Stimulated activated naive CD8-positive, alpha-beta T cell treated with anti-CD3 and anti-CD28 coated beads, Interleukin-15, amount 100 ng/mL, for 72 hours (primary cell): ENCODE results near the gene CDH22.

Experiments
- ATAC-seq: fragments of 150-1000 bp; cut with Tn5 transposase; 2 replicates; pipeline ENCODE4 v1.10.0; 2021; ENCODE audit warnings: mild to moderate bottlenecking, moderate library complexity
- DNase-seq, 2 donors: peaks; one replicate each; pipeline ENCODE4 v3.0.0; 2021 to 2022
- H3K27ac Mint-ChIP-seq, 2 donors: one replicate each; pipeline ENCODE4 v1.8.0; 2022; ENCODE audit warnings: mild to moderate bottlenecking in 2 of 2, mixed read lengths in 2 of 2, moderate library complexity in 2 of 2
- H3K27me3 Mint-ChIP-seq: one replicate; pipeline ENCODE4 v1.8.0; 2022; ENCODE audit warnings: mixed read lengths
- H3K4me1 Mint-ChIP-seq: one replicate; pipeline ENCODE4 v1.8.0; 2022; ENCODE audit warnings: mild to moderate bottlenecking, mixed read lengths
- H3K4me3 Mint-ChIP-seq, 2 donors: one replicate each; pipeline ENCODE4 v1.8.0; 2022; ENCODE audit warnings: mild to moderate bottlenecking in 2 of 2, mixed read lengths in 2 of 2, moderate library complexity in 1 of 2
- H3K9me3 Mint-ChIP-seq, 2 donors: one replicate each; pipeline ENCODE4 v1.8.0; 2022; ENCODE audit warnings: mixed read lengths in 2 of 2

Gene CDH22

GRCh38 chr20:46185353-46185752 is 122.9 kb downstream of the CDH22 start:
- H3K4me1 Mint-ChIP-seq = no peaks in the 10 kb centered on the region
- DNase-seq (no peak), ATAC-seq (no peak)
- H3K27me3 Mint-ChIP-seq = peaks cover 24% of the 10 kb centered on the region
- H3K4me3 Mint-ChIP-seq = no peak overlapping the region
- no peak overlapping the region for H3K27ac Mint-ChIP-seq
- no peaks in the 10 kb centered on the region for H3K9me3 Mint-ChIP-seq

DNA sequence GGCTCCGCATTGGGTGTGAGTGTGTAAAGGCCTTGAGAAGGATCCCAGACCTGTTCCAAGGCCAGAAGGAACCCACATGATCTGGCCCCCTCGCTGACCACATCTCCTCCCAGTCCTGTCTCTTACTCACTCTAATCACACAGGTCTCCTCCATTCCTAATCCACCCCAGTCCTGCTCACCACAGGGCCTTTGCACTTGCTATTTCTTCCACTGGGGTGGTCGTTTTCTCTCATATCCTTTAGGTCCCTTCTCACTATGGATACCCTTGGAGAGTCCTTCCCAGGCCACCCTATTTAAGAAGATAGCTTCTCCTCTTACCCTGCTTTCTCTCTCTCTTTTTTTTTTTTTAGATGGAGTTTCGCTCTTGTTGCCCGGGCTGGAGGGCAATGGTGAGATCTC is 124.5 kb downstream of the CDH22 start:
- peaks cover 29% of the 10 kb centered on the region for H3K27me3 Mint-ChIP-seq
- no peaks in the 10 kb centered on the region for H3K9me3 Mint-ChIP-seq
- H3K4me1 Mint-ChIP-seq = no peaks in the 10 kb centered on the region
- no peak overlapping the region for H3K4me3 Mint-ChIP-seq
- DNase-seq (no peak), ATAC-seq (no peak)
- H3K27ac Mint-ChIP-seq = no peak overlapping the region

GRCh38 chr20:46182276-46183200 is 125.8 kb downstream of the CDH22 start:
- Mint-ChIP-seq H3K27ac (no peak overlapping the region), H3K4me3 (no peak overlapping the region), H3K4me1 (no peaks in the 10 kb centered on the region), H3K9me3 (no peaks in the 10 kb centered on the region), H3K27me3 (peaks cover 38% of the 10 kb centered on the region)
- DNase-seq = no peak
- no peak for ATAC-seq

- Mint-ChIP-seq H3K27ac (no peak overlapping the region), H3K4me1 (no peaks in the 10 kb centered on the region), H3K4me3 (no peak overlapping the region), H3K27me3 (peaks cover 60% of the 10 kb centered on the region), H3K9me3 (no peaks in the 10 kb centered on the region)
- DNase-seq (no peak), ATAC-seq (no peak)
Measured at GRCh38 chr20:46179862-46180261, 128.4 kb downstream of the CDH22 start.

GRCh38 chr20:46178891-46179290 is 129.4 kb downstream of the CDH22 start:
- no peak for ATAC-seq
- H3K9me3 Mint-ChIP-seq = no peaks in the 10 kb centered on the region
- H3K4me1 Mint-ChIP-seq = no peaks in the 10 kb centered on the region
- H3K27me3 Mint-ChIP-seq = peaks cover 68% of the 10 kb centered on the region
- no peak overlapping the region for H3K4me3 Mint-ChIP-seq
- DNase-seq = no peak
- H3K27ac Mint-ChIP-seq = no peak overlapping the region

DNA sequence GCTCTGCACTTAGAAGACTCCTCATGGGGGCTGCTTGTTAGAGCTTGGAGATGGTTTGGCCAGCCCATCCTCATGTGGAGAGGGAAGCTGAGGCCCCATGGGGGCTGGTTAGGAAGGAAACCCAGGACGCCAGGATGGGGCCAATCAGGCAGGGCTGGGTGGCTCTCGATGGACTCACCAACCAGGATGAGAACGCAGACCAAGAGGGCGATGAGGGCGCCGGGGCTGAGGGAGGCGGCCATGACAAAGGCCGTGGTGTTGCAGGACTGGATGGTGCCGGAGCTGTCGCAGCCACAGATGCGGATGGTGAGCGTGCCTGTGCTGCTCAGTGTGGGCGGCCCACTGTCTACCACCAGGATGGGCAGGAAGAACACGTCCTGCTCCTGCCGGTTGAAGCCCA is 130.5 kb downstream of the CDH22 start:
- DNase-seq (no peak), ATAC-seq (no peak)
- no peak overlapping the region for H3K27ac Mint-ChIP-seq
- no peak overlapping the region for H3K4me3 Mint-ChIP-seq
- H3K4me1 Mint-ChIP-seq = no peaks in the 10 kb centered on the region
- H3K27me3 Mint-ChIP-seq = peaks cover 79% of the 10 kb centered on the region
- H3K9me3 Mint-ChIP-seq = no peaks in the 10 kb centered on the region

DNA sequence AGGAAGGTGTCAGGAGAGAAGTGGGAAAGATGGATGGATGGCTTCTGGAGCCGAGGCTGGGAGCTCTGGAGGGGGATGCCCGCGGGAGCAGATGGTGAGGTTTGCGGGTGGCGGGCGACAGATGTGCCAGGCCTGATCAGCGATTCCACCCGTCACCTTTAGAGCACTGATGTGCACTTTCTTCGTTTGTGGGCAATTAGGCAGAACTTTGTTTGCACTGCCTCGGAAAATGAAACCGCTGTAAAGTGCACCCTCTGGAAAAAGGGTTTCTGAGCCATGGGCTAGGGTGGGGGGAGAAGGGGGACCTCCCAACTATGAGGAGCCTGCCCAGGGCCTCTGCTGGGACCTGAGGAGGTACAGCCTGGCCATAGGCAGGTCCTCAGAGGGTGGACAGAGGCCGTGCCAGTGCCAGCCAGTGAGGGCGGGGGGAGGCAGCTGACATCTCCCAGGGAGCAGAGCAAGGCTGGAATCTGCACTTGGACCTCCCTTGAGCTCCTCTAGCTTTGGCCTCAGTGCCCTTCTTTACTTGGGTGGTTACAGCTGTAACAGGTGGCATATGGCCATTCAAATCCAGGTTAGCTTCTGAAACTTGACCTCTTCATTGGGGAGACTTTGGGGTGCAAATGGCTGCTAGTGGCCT is 131.4 kb downstream of the CDH22 start:
- Mint-ChIP-seq H3K27ac (no peak overlapping the region), H3K4me1 (no peaks in the 10 kb centered on the region), H3K4me3 (no peak overlapping the region), H3K9me3 (no peaks in the 10 kb centered on the region), H3K27me3 (peaks cover 82% of the 10 kb centered on the region)
- ATAC-seq = no peak
- DNase-seq = no peak

- no peaks in the 10 kb centered on the region for H3K4me1 Mint-ChIP-seq
- H3K27ac Mint-ChIP-seq = no peak overlapping the region
- H3K4me3 Mint-ChIP-seq = no peak overlapping the region
- ATAC-seq (no peak), DNase-seq (no peak)
- peaks cover 87% of the 10 kb centered on the region for H3K27me3 Mint-ChIP-seq
- no peaks in the 10 kb centered on the region for H3K9me3 Mint-ChIP-seq
Measured at GRCh38 chr20:46175127-46175494, 133.2 kb downstream of the CDH22 start.

DNA sequence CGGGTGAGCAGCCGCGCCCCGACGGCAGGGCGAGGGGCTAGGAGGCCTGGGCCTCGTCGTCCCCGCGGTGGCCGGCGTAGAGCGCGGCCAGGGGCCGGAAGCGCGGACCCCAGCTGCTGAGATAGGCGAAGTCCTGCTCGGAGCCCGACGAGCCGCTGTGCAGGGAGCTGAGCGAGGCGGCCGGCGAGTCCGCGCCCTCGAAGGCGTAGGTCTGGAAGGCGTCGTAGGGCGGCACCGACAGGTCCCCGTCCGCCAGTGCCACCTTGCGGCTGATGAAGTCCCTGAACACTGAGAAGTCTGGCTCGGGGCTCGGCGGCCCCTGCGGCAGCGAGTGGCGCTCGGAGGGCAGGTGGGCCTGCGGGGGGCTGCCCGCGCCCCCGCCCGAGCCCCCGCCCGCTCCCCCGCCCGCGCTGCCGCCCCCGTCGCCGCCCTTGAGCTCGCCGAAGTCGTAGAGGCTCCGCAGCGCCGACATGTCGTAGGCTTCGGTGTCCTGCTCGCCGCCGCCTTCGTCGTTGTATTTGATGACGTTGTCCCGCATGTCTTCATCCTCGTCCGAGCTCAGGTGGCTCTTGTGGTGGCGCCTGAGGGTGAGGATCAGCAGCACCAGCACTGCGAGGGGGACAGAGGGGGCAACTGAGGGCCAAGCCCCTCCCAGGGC is 133.7 kb downstream of the CDH22 start:
- no peak overlapping the region for H3K4me3 Mint-ChIP-seq
- no peaks in the 10 kb centered on the region for H3K9me3 Mint-ChIP-seq
- H3K4me1 Mint-ChIP-seq = no peaks in the 10 kb centered on the region
- no peak overlapping the region for H3K27ac Mint-ChIP-seq
- peaks cover 87% of the 10 kb centered on the region for H3K27me3 Mint-ChIP-seq
- peak; percentile 65 to 71 for DNase-seq
- ATAC-seq = peak; percentile 93

GRCh38 chr20:46173652-46174468 is 134.4 kb downstream of the CDH22 start:
- no peak overlapping the region for H3K27ac Mint-ChIP-seq
- H3K4me1 Mint-ChIP-seq = no peaks in the 10 kb centered on the region
- DNase-seq = no peak
- ATAC-seq = no peak
- H3K9me3 Mint-ChIP-seq = no peaks in the 10 kb centered on the region
- H3K4me3 Mint-ChIP-seq = no peak overlapping the region
- H3K27me3 Mint-ChIP-seq = peaks cover 80% of the 10 kb centered on the region

DNA sequence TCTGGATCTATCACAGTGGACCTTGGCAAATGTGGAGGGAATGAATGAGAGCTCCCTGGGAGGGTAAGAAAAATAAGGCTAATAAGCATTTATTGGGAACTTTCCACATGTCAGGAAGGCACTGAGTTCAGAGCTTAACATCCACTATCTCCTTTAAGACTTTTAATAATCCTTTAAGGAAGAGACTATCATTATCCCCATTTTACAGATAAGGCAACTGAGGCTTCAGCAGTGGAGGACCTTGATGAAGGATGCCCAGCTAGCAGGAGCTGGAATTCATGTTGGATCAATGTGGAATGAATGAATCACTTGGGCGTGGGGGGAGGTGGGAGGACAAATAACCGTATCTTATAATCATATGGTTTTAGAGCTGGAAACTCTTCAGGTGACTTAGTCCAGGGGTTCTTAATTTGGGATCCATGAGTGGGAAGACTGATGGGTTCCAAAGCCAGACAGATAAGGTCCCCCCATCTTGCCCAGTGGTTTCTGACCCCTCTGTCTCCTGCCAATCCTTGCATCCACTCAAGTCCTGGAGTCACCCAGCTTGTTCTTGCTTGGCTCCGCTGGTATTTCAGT is 135.2 kb downstream of the CDH22 start:
- Mint-ChIP-seq H3K4me1 (no peaks in the 10 kb centered on the region), H3K27me3 (peaks cover 72% of the 10 kb centered on the region), H3K27ac (no peak overlapping the region), H3K9me3 (no peaks in the 10 kb centered on the region), H3K4me3 (no peak overlapping the region)
- ATAC-seq (no peak), DNase-seq (no peak)

GRCh38 chr20:46172455-46172854 is 135.8 kb downstream of the CDH22 start:
- Mint-ChIP-seq H3K27me3 (peaks cover 66% of the 10 kb centered on the region), H3K4me1 (no peaks in the 10 kb centered on the region), H3K27ac (no peak overlapping the region), H3K9me3 (no peaks in the 10 kb centered on the region), H3K4me3 (no peak overlapping the region)
- ATAC-seq (no peak), DNase-seq (no peak)

GRCh38 chr20:46171909-46172308 is 136.4 kb downstream of the CDH22 start:
- ATAC-seq = no peak
- H3K27me3 Mint-ChIP-seq = peaks cover 65% of the 10 kb centered on the region
- H3K27ac Mint-ChIP-seq = no peak overlapping the region
- no peak overlapping the region for H3K4me3 Mint-ChIP-seq
- no peaks in the 10 kb centered on the region for H3K4me1 Mint-ChIP-seq
- no peaks in the 10 kb centered on the region for H3K9me3 Mint-ChIP-seq
- DNase-seq = no peak

DNA sequence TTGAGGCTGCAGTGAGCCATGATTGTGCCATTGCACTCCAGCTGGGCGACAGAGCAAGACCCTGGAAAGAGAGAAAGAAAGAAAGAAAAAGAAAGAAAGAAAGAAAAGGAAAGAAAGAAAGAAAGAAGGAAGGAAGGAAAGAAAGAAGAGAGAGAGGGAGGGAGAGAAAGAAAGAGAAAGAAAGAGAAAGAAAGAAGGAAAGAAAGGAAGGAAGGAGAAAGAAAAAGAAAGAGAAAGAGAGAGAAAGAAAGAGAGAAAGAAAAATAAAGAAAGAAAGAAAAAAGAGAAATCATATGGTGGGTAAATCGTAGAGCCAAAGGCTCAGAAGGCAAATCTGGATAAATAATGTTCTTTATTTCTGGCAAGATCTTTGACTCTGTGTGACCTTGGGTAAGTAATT is 136.8 kb downstream of the CDH22 start:
- Mint-ChIP-seq H3K4me1 (no peaks in the 10 kb centered on the region), H3K27ac (peak overlapping the region in 1 of 2 donors; percentile 47), H3K9me3 (no peaks in the 10 kb centered on the region), H3K27me3 (peaks cover 66% of the 10 kb centered on the region), H3K4me3 (no peak overlapping the region)
- ATAC-seq = no peak
- no peak for DNase-seq
